ENCODE measurements around the gene THG1L. TPM values are rescaled to one million over a fixed set of nuclear protein-coding genes. Genes with fewer than 3 reads are reported as not detected.

THG1L gene
- total RNA-seq, 1 experiment from 2014 or later: 39.3 TPM

Other genes with a start within 250 kb of the THG1L start
- 0.17 and 0.55 TPM in 2 replicates for gene ADAM19, start 155.6 kb upstream of the THG1L start, total RNA-seq (2014; rRNA removed; shearing (Covaris generic))
- not detected in 2 replicates for gene SOX30, start 79.0 kb upstream of the THG1L start, total RNA-seq (2014; rRNA removed; shearing (Covaris generic))
- not detected in 2 replicates for gene C5orf52, start 59.9 kb upstream of the THG1L start, total RNA-seq (2014; rRNA removed; shearing (Covaris generic))
- gene LSM11, start 12.3 kb downstream of the THG1L start, total RNA-seq (2014; rRNA removed; shearing (Covaris generic)): 2.3 and 3.0 TPM in 2 replicates
- 71.3 and 106 TPM in 2 replicates for gene CLINT1, start 127.7 kb downstream of the THG1L start, total RNA-seq (2014; rRNA removed; shearing (Covaris generic))